ENCODE data around the gene ANO2. TPM values are rescaled to one million over a fixed set of nuclear protein-coding genes. Genes with fewer than 3 reads are reported as not detected.

The ANO2 gene
- total and polyA plus RNA-seq, 7 donors: 1.3 to 9.3 (median 4.2) TPM

- TF ChIP-seq, protein P1, sequence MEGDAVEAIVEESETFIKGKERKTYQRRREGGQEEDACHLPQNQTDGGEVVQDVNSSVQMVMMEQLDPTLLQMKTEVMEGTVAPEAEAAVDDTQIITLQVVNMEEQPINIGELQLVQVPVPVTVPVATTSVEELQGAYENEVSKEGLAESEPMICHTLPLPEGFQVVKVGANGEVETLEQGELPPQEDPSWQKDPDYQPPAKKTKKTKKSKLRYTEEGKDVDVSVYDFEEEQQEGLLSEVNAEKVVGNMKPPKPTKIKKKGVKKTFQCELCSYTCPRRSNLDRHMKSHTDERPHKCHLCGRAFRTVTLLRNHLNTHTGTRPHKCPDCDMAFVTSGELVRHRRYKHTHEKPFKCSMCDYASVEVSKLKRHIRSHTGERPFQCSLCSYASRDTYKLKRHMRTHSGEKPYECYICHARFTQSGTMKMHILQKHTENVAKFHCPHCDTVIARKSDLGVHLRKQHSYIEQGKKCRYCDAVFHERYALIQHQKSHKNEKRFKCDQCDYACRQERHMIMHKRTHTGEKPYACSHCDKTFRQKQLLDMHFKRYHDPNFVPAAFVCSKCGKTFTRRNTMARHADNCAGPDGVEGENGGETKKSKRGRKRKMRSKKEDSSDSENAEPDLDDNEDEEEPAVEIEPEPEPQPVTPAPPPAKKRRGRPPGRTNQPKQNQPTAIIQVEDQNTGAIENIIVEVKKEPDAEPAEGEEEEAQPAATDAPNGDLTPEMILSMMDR (IDR thresholded peaks at IDR 0.05): no peak
- WGBS, 3 donors: 62 to 84% (median 75%) methylated on average over 1 of the region's 1 CpG
- intact Hi-C loops (cut with DNase I): no loop called here
- DNase-seq: no peak
- Histone ChIP-seq H3K9me3 (no peaks in the 10 kb centered on the region), H3K27me3 (ENCODE audit: insufficient read depth in 3 of 3, low read length in 2 of 3) (peaks cover 0 to 2% (median 0%) of the 10 kb centered on the region in 3 donors), H3K4me1 (no peaks in the 10 kb centered on the region), H3K27ac (no peak overlapping the region), H3K4me3 (no peak overlapping the region), H3K36me3 (ENCODE audit: insufficient read depth in 1 of 2, low read depth in 1 of 2) (no peaks in the 10 kb centered on the region)
- no peak for ATAC-seq
Observed at GRCh38 chr12:5614256-5614655, 330.8 kb downstream of the ANO2 start.

DNA sequence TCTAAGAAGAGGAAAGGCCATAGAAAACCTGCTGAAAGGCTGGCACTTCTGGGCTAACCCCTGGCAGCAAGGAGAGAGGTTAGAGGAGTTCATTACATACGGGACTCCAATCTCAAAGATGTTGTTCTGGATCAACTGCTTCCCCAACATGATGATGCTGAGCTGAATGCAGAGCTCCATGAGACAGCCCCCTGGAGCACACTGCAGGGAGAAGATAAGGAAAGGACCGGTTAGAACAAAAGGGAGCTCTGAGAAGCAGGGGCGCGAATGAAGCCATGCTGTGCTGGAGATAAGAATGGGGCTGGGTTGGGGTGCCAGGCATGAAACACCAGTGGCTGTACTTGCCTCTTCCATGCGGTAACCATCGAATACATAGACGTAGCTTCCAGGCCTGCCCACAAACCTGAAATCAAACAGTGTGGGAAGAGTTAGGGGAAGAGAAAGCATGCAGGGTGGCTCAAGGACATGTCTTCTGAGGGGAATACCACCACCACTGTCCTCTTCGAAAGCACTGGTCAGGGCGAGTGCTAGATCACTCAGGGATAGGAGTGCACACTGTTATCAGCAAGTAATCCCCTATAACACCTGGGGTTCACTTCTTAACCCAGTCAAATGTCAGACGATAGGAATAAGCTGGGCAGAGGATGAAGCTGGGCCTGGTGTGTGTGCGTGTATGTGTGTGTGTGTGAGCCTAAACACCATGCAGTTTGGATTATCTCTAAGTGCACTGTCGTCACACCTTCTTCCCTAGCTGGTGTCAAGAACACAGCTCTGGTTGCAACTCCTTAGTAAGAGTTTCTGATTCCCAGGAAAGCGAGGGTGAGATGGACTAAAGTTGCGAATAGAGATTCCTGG, 332.3 kb downstream of the ANO2 start:
- ATAC-seq: no peak
- H3K9me3 ChIP-seq: no peaks in the 10 kb centered on the region
- intact Hi-C loops (cut with DNase I): no loop called here
- no peaks in the 10 kb centered on the region for H3K4me1 ChIP-seq
- H3K4me3 ChIP-seq: no peak overlapping the region
- TF ChIP-seq, protein P1 (IDR thresholded peaks at IDR 0.05): no peak
- no peak overlapping the region for H3K27ac ChIP-seq
- WGBS, 3 donors: 88 to 92% (median 90%) methylated on average over 14 of the region's 14 CpGs
- DNase-seq: no peak
- H3K36me3 ChIP-seq (ENCODE audit: insufficient read depth in 1 of 2, low read depth in 1 of 2): no peaks in the 10 kb centered on the region
- H3K27me3 ChIP-seq (ENCODE audit: insufficient read depth in 3 of 3, low read length in 2 of 3): peaks cover 0 to 2% (median 0%) of the 10 kb centered on the region in 3 donors

- H3K9me3 ChIP-seq: no peaks in the 10 kb centered on the region
- no peak for ATAC-seq
- TF ChIP-seq, protein P1 (IDR thresholded peaks at IDR 0.05): no peak
- WGBS, 3 donors: 89 to 92% (median 90%) methylated on average over 5 of the region's 5 CpGs
- H3K4me3 ChIP-seq: no peak overlapping the region
- H3K4me1 ChIP-seq: no peaks in the 10 kb centered on the region
- H3K27me3 ChIP-seq (ENCODE audit: insufficient read depth in 3 of 3, low read length in 2 of 3): no peaks in the 10 kb centered on the region
- no peak overlapping the region for H3K27ac ChIP-seq
- intact Hi-C loops (cut with DNase I): no loop called here
- DNase-seq: no peak
- no peaks in the 10 kb centered on the region for H3K36me3 ChIP-seq (ENCODE audit: insufficient read depth in 1 of 2, low read depth in 1 of 2)
Observed at GRCh38 chr12:5611162-5611561, 333.9 kb downstream of the ANO2 start.

GRCh38 chr12:5599378-5599777, 345.7 kb downstream of the ANO2 start:
- intact Hi-C loops (cut with DNase I): no loop called here
- no peaks in the 10 kb centered on the region for H3K9me3 ChIP-seq
- no peak overlapping the region for H3K4me3 ChIP-seq
- ATAC-seq (no peak), DNase-seq (no peak)
- H3K36me3 ChIP-seq (ENCODE audit: insufficient read depth in 1 of 2, low read depth in 1 of 2): no peaks in the 10 kb centered on the region
- TF ChIP-seq, protein P1 (IDR thresholded peaks at IDR 0.05): no peak
- H3K27me3 ChIP-seq (ENCODE audit: insufficient read depth in 3 of 3, low read length in 2 of 3): peaks cover 0 to 6% (median 2%) of the 10 kb centered on the region in 3 donors
- H3K4me1 ChIP-seq: no peaks in the 10 kb centered on the region
- 35 to 51% (median 49%) methylated on average over 4 of the region's 4 CpGs for WGBS, 3 donors
- H3K27ac ChIP-seq: no peak overlapping the region
